Measurements from ENCODE around the gene CXorf66.
A peak's percentile ranks its signal among the peaks of the same experiment; 100 is the strongest.
"Not testable (repeated sequence)": the region's sequence is repeated elsewhere in the genome, so short reads cannot be mapped to it uniquely, and the experiment has no call there.

The CXorf66 gene

GRCh38 chrX:139965421-139965820 is at the start of gene CXorf66:
Gene CXorf66 (minus strand): TSS chrX:139965521. CDS start chrX:139965496, 25 bp downstream.
- DNase-seq (ENCODE audit: low spot score), result no peak

- DNase-seq (ENCODE audit: low spot score), result no peak
Observed at GRCh38 chrX:139982856-139983255, 17.5 kb upstream of the CXorf66 start.

- DNase-seq (ENCODE audit: low spot score), result no peak
Observed at GRCh38 chrX:139974471-139974870, 9.2 kb upstream of the CXorf66 start.

GRCh38 chrX:139972629-139973624 is 7.6 kb upstream of the CXorf66 start:
- no peak for DNase-seq (ENCODE audit: low spot score)

- DNase-seq (ENCODE audit: low spot score), result no peak
Observed at GRCh38 chrX:139972113-139972512, 6.8 kb upstream of the CXorf66 start.

GRCh38 chrX:139971394-139971749 is 6.1 kb upstream of the CXorf66 start:
- DNase-seq (ENCODE audit: low spot score), result no peak

GRCh38 chrX:139969286-139969685 is 4.0 kb upstream of the CXorf66 start:
- DNase-seq (ENCODE audit: low spot score), result no peak

GRCh38 chrX:139967750-139968149 is 2.4 kb upstream of the CXorf66 start:
- no peak for DNase-seq (ENCODE audit: low spot score)

GRCh38 chrX:139967300-139967699 is 2.0 kb upstream of the CXorf66 start:
- DNase-seq (ENCODE audit: low spot score), result no peak

GRCh38 chrX:139966159-139966558 is 838 bp upstream of the CXorf66 start:
- not testable (repeated sequence) for DNase-seq (ENCODE audit: low spot score)

- not testable (repeated sequence) for DNase-seq (ENCODE audit: low spot score)
Observed at GRCh38 chrX:139961091-139961490, 4.2 kb downstream of the CXorf66 start.

GRCh38 chrX:139949703-139950102 is 15.6 kb downstream of the CXorf66 start:
- no peak for DNase-seq (ENCODE audit: low spot score)

- DNase-seq (ENCODE audit: low spot score), result no peak
Observed at GRCh38 chrX:139945075-139945474, 20.2 kb downstream of the CXorf66 start.

- no peak for DNase-seq (ENCODE audit: low spot score)
Observed at GRCh38 chrX:139936259-139936658, 29.1 kb downstream of the CXorf66 start.

- DNase-seq (ENCODE audit: low spot score), result no peak
Observed at GRCh38 chrX:139933904-139934303, 31.4 kb downstream of the CXorf66 start.

- peak; percentile 83 for DNase-seq (ENCODE audit: low spot score)
Observed at GRCh38 chrX:139932901-139933796, 32.2 kb downstream of the CXorf66 start, which contains the start of gene ATP11C. Gene ATP11C (minus strand): TSS chrX:139933053. CDS start chrX:139932042, 1,011 bp downstream.

GRCh38 chrX:139932073-139932900 is 33.0 kb downstream of the CXorf66 start:
- no peak for DNase-seq (ENCODE audit: low spot score)

- no peak for DNase-seq (ENCODE audit: low spot score)
Observed at GRCh38 chrX:139931646-139932072, 33.7 kb downstream of the CXorf66 start.

GRCh38 chrX:139930916-139931645 is 34.2 kb downstream of the CXorf66 start:
- no peak for DNase-seq (ENCODE audit: low spot score)

- no peak for DNase-seq (ENCODE audit: low spot score)
Observed at GRCh38 chrX:139930401-139930800, 34.9 kb downstream of the CXorf66 start.

- DNase-seq (ENCODE audit: low spot score), result no peak
Observed at GRCh38 chrX:139929876-139930275, 35.4 kb downstream of the CXorf66 start.

Data from putamen (tissue), 1 donor.